ENCODE data around the gene ABHD8.
A peak's percentile ranks its signal among the peaks of the same experiment; 100 is the strongest.

The ABHD8 gene

DNA sequence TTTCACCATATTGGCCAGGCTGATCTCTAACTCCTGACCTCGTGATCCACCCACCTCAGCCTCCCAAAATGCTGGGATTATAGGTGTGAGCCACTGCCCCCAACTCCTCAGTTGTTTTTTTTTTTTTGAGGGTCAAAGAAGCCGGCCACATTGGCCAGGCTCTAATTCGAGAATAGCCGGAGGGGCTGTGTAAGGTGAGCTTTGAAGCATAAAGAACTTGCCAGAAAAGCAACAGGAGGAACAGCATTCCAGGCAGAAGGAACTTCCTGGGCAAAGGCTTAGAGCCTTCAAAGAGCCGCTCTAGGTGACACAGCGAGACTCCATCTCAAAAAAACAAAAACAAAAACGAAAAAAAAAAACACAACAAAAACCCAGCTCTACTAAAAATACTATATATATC, 37.2 kb downstream of the ABHD8 start:
- peak overlapping the region; percentile 57 for H3K27ac ChIP-seq

DNA sequence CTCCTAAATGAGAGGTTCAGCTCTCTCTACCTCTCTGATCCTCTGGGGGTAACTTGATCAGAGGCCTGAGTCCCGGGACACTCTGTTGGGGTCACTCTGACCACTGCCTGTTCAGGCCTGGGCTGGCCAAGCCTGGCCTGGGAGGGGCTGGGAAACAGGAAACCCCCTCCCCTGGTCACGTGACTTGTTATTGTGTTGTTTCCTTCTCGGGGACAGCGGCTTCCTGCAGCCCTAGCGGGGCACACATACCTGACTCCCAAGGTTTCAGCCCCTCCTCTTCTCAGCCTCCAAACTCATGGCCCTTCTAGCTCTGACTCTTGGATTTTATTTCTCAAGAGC, 38.6 kb downstream of the ABHD8 start, which contains the start of gene USHBP1:
Gene USHBP1, minus strand, starts transcription at position 105 of the 339 bp plus-strand sequence. CDS start 446 bp downstream, outside the sequence.
- no peak for TF ChIP-seq CTCF (IDR thresholded peaks at IDR 0.05)
- TF ChIP-seq ZFX (IDR thresholded peaks at IDR 0.05; ENCODE audit: borderline replicate concordance) = no peak

More for the DNA sequence above, 37.2 kb downstream of the ABHD8 start:
- TF ChIP-seq ZFX (IDR thresholded peaks at IDR 0.05; ENCODE audit: borderline replicate concordance) = no peak
- TF ChIP-seq CTCF (IDR thresholded peaks at IDR 0.05) = no peak

DNA sequence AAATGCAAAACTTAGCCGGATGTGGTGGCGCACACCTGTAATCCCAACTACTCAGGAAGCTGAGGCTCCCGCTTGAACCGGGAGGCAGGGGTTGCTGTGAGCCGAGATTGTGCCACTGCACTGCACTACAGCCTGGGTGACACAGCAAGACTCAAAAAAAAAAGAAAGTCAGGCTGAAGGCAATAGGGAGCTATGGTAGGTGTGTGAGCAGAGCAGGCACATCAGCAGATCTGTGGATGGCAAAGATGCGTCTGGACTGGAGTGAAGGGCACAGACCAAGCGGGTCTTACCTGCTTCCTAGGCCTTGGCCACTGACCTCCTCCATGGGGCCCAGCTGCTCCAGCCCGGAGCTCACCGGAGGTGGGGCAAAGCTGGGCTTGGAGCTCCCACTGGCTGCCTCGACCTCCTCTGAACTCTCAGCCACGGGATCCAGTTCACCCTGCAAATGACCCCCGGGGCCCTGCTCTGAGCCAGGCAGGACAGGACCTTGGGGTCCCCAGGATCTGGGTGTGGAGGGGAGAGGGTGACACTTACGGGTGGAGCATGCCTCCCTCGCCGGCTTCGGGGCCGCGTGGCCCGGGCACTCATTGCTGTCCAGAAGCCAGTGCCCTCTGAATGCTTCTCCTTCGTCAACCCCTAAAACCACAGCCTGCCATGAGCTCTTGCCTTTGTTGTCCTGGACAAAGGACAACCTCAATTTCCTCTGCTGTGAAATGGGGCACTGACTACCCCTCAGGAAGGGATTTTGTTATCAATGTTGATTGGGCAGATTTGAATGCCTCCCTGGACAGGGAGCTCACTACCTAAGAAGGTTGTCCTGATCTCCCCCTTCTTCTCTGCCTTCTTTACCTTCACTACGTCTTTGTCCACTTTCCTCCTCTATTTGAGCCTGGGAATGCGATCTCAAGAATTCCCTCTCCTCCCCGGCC, 39.2 kb downstream of the ABHD8 start:
- no peak overlapping the region for H3K27ac ChIP-seq
- TF ChIP-seq ZFX (IDR thresholded peaks at IDR 0.05; ENCODE audit: borderline replicate concordance) (no peak), CTCF (IDR thresholded peaks at IDR 0.05) (no peak)

More for the DNA sequence above, 38.6 kb downstream of the ABHD8 start, which contains the start of gene USHBP1:
- H3K27ac ChIP-seq = no peak within 1 kb of the TSS

- TF ChIP-seq CTCF (IDR thresholded peaks at IDR 0.05) (no peak), ZFX (IDR thresholded peaks at IDR 0.05; ENCODE audit: borderline replicate concordance) (no peak)
- H3K27ac ChIP-seq = no peak overlapping the region
Observed at GRCh38 chr19:17262557-17262956, 40.7 kb downstream of the ABHD8 start.

- H3K27ac ChIP-seq = peak overlapping the region; percentile 32; the same call in 1 of the 2 replicates
- TF ChIP-seq CTCF (IDR thresholded peaks at IDR 0.05) = peak; percentile 97
- no peak for TF ChIP-seq ZFX (IDR thresholded peaks at IDR 0.05; ENCODE audit: borderline replicate concordance)
Observed at GRCh38 chr19:17260842-17261325, 42.3 kb downstream of the ABHD8 start.

- TF ChIP-seq CTCF (IDR thresholded peaks at IDR 0.05) = no peak
- TF ChIP-seq ZFX (IDR thresholded peaks at IDR 0.05; ENCODE audit: borderline replicate concordance) = no peak
- no peak overlapping the region for H3K27ac ChIP-seq
Observed at GRCh38 chr19:17259934-17260333, 43.3 kb downstream of the ABHD8 start.

Measured in 22Rv1 (cell line).